GM12872 (cell line): ENCODE results near the gene CCDC142.
A peak's percentile ranks its signal among the peaks of the same experiment; 100 is the strongest.

Experiments used
- CTCF ChIP-seq: IDR thresholded peaks from 3 replicates; pipeline ENCODE4 v1.5.1; 2011; ENCODE audit warnings: low read depth, mild to moderate bottlenecking, low read length, moderate library complexity; ENCODE audit not compliant: insufficient read depth

CCDC142 gene

GRCh38 chr2:74482801-74483674 is at the start of gene CCDC142, which contains the start of gene TTC31:
Gene CCDC142 (minus strand): TSS chr2:74482998. CDS start chr2:74482837, 161 bp downstream.
Gene TTC31 (plus strand): TSS chr2:74483081. CDS start chr2:74483096, 15 bp downstream.
- peak; percentile 92 for TF ChIP-seq CTCF

- TF ChIP-seq CTCF: peak; percentile 24; the same call in 1 of the 3 replicates
Observed at GRCh38 chr2:74532222-74532621, 49.4 kb upstream of the CCDC142 start.

- no peak for TF ChIP-seq CTCF
Observed at GRCh38 chr2:74531666-74532065, 48.9 kb upstream of the CCDC142 start.

GRCh38 chr2:74530239-74531187 is 47.7 kb upstream of the CCDC142 start:
- TF ChIP-seq CTCF: no peak

- no peak for TF ChIP-seq CTCF
Observed at GRCh38 chr2:74529357-74530238, 46.8 kb upstream of the CCDC142 start, which contains the start of the genes AUP1 and HTRA2. Gene AUP1 (minus strand): TSS chr2:74529706. CDS start chr2:74529629, 77 bp downstream. Gene HTRA2 (plus strand): TSS chr2:74529933. CDS start chr2:74530007, 74 bp downstream.

GRCh38 chr2:74528600-74529356 is 46.0 kb upstream of the CCDC142 start:
- TF ChIP-seq CTCF: peak; percentile 31; the same call in 1 of the 3 replicates
